Subcutaneous adipose tissue (tissue), 4 donors: ENCODE measurements around the gene CALHM2. TPM values are rescaled to one million over a fixed set of nuclear protein-coding genes. Genes with fewer than 3 reads are reported as not detected.

Experiments
- CTCF ChIP-seq: fragments of 450-650 bp; IDR thresholded peaks from one replicate; pipeline ENCODE4 v1.5.1; 2016; ENCODE audit warnings: low read depth, mild to moderate bottlenecking, control low read depth, antibody characterized with exemption, moderate library complexity
- total RNA-seq, 4 donors: library from RNA; depleted of rRNA; stranded (reverse); fragments of >200 nt; gene quantifications; one replicate each; pipeline ENCODE4 v1.1.0, GENCODE V29; 2016

Gene CALHM2
- total RNA-seq, 4 donors from 2014 or later, result 44.0 to 111 (median 77.1) TPM

GRCh38 chr10:103441206-103441605 is 11.0 kb downstream of the CALHM2 start:
- no peak for TF ChIP-seq CTCF

GRCh38 chr10:103440416-103440815 is 11.8 kb downstream of the CALHM2 start:
- TF ChIP-seq CTCF, result no peak

GRCh38 chr10:103439776-103440175 is 12.4 kb downstream of the CALHM2 start:
- TF ChIP-seq CTCF, result no peak

GRCh38 chr10:103433858-103434257 is 18.3 kb downstream of the CALHM2 start:
- TF ChIP-seq CTCF, result no peak

- TF ChIP-seq CTCF, result no peak
Measured at GRCh38 chr10:103431902-103432301, 20.3 kb downstream of the CALHM2 start.

- no peak for TF ChIP-seq CTCF
Measured at GRCh38 chr10:103429647-103430046, 22.5 kb downstream of the CALHM2 start.

GRCh38 chr10:103428989-103429643 is 23.1 kb downstream of the CALHM2 start:
- no peak for TF ChIP-seq CTCF
